ENCODE results near the gene LRRC8C.
"Not testable (repeated sequence)": the region's sequence is repeated elsewhere in the genome, so short reads cannot be mapped to it uniquely, and the experiment has no call there.

LRRC8C gene

GRCh38 chr1:89632657-89633247, at the start of gene LRRC8C:
Gene LRRC8C, plus strand, starts transcription at chr1:89633120. Its CDS starts 53,354 bp downstream, at chr1:89686474.
- peak; percentile 78 to 79 for DNase-seq (ENCODE audit: low read depth in 2 of 2)

- DNase-seq (ENCODE audit: low read depth in 2 of 2) = no peak
Measured at GRCh38 chr1:89584211-89584610, 48.7 kb upstream of the LRRC8C start.

GRCh38 chr1:89584781-89585180, 48.1 kb upstream of the LRRC8C start:
- DNase-seq (ENCODE audit: low read depth in 2 of 2) = no peak

GRCh38 chr1:89587729-89588161, 45.2 kb upstream of the LRRC8C start:
- DNase-seq (ENCODE audit: low read depth in 2 of 2) = no peak

GRCh38 chr1:89588480-89588879, 44.4 kb upstream of the LRRC8C start:
- no peak for DNase-seq (ENCODE audit: low read depth in 2 of 2)

- DNase-seq (ENCODE audit: low read depth in 2 of 2) = no peak
Measured at GRCh38 chr1:89589515-89589914, 43.4 kb upstream of the LRRC8C start.

GRCh38 chr1:89590341-89591080, 42.4 kb upstream of the LRRC8C start:
- DNase-seq (ENCODE audit: low read depth in 2 of 2) = no peak

- not testable (repeated sequence) for DNase-seq (ENCODE audit: low read depth in 2 of 2)
Measured at GRCh38 chr1:89592861-89593302, 40.0 kb upstream of the LRRC8C start.

GRCh38 chr1:89594096-89594740, 38.7 kb upstream of the LRRC8C start:
- DNase-seq (ENCODE audit: low read depth in 2 of 2) = no peak

- no peak for DNase-seq (ENCODE audit: low read depth in 2 of 2)
Measured at GRCh38 chr1:89596698-89597097, 36.2 kb upstream of the LRRC8C start.

GRCh38 chr1:89598450-89599331, 34.2 kb upstream of the LRRC8C start:
- no peak for DNase-seq (ENCODE audit: low read depth in 2 of 2)

- no peak for DNase-seq (ENCODE audit: low read depth in 2 of 2)
Measured at GRCh38 chr1:89599332-89599630, 33.6 kb upstream of the LRRC8C start.

- no peak for DNase-seq (ENCODE audit: low read depth in 2 of 2)
Measured at GRCh38 chr1:89600451-89601224, 32.3 kb upstream of the LRRC8C start.

- DNase-seq (ENCODE audit: low read depth in 2 of 2) = no peak
Measured at GRCh38 chr1:89602871-89603404, 30.0 kb upstream of the LRRC8C start.

GRCh38 chr1:89603651-89604413, 29.1 kb upstream of the LRRC8C start:
- no peak for DNase-seq (ENCODE audit: low read depth in 2 of 2)

GRCh38 chr1:89604414-89604735, 28.5 kb upstream of the LRRC8C start:
- no peak for DNase-seq (ENCODE audit: low read depth in 2 of 2)

GRCh38 chr1:89605692-89606091, 27.2 kb upstream of the LRRC8C start:
- DNase-seq (ENCODE audit: low read depth in 2 of 2) = no peak

GRCh38 chr1:89606227-89606980, 26.5 kb upstream of the LRRC8C start:
- DNase-seq (ENCODE audit: low read depth in 2 of 2) = no peak

- DNase-seq (ENCODE audit: low read depth in 2 of 2) = no peak
Measured at GRCh38 chr1:89607156-89607555, 25.8 kb upstream of the LRRC8C start.
